Measurements from ENCODE around the gene GPR62.

DNA sequence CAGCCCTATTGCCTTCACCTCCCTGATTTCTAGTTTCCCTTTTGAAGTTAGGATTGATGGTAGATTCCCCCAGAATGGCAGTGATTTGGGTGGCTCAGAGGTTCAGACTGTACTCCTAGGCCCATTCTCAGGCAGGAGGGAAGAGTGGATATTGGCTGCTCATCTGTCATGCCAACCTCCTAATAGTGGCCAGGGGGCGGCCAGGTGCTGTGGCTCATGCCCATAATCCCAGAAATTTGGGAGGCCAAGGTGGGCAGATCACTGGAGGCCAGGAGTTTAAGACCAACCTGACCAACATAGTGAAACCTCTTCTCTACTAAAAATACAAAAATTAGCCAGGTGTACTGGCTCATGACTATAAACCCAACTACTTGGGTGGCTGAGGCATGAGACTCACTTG lies 24.7 kb upstream of the GPR62 start:
- TF ChIP-seq EZH2 (IDR thresholded peaks at IDR 0.05; ENCODE audit: borderline replicate concordance, low read depth, low read length, severe bottlenecking) = no peak
- TF ChIP-seq, protein P1, sequence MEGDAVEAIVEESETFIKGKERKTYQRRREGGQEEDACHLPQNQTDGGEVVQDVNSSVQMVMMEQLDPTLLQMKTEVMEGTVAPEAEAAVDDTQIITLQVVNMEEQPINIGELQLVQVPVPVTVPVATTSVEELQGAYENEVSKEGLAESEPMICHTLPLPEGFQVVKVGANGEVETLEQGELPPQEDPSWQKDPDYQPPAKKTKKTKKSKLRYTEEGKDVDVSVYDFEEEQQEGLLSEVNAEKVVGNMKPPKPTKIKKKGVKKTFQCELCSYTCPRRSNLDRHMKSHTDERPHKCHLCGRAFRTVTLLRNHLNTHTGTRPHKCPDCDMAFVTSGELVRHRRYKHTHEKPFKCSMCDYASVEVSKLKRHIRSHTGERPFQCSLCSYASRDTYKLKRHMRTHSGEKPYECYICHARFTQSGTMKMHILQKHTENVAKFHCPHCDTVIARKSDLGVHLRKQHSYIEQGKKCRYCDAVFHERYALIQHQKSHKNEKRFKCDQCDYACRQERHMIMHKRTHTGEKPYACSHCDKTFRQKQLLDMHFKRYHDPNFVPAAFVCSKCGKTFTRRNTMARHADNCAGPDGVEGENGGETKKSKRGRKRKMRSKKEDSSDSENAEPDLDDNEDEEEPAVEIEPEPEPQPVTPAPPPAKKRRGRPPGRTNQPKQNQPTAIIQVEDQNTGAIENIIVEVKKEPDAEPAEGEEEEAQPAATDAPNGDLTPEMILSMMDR (IDR thresholded peaks at IDR 0.05; ENCODE audit: borderline replicate concordance, extremely low read depth, low read length, poor library complexity, severe bottlenecking) = no peak

All from DND-41 (cell line).